Measurements from ENCODE around the gene CSRNP2.

DNA sequence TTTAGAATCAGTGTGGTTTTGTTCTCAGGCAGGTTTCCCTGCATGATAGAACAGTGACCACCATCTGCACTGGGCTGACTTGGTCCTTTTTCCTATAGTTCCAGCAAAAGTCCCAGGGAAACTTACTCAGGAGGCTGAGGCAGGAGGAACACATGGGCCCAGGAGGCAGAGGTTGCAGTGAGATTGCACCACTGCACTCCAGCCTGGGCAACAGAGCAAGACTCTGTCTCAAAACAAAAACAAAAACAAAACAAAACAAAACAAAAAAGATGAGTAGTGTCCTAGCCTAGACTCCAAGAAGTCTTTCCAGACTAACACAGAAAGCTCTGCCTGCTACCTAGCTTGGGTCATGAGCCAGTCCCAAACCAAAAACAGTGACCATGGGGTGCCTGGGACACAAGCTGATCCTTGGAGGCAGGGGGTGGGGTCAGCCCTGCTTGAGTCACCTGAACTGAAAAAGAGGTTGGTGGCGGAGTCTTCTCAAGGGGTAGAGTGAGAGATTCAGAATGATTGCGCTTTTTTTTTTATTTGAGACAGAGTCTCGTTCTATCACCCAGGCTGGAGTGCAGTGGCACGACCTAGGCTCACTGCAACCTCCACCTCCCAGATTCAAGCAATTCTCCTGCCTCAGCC is 49.8 kb downstream of the CSRNP2 start:
- TF ChIP-seq, protein P1, sequence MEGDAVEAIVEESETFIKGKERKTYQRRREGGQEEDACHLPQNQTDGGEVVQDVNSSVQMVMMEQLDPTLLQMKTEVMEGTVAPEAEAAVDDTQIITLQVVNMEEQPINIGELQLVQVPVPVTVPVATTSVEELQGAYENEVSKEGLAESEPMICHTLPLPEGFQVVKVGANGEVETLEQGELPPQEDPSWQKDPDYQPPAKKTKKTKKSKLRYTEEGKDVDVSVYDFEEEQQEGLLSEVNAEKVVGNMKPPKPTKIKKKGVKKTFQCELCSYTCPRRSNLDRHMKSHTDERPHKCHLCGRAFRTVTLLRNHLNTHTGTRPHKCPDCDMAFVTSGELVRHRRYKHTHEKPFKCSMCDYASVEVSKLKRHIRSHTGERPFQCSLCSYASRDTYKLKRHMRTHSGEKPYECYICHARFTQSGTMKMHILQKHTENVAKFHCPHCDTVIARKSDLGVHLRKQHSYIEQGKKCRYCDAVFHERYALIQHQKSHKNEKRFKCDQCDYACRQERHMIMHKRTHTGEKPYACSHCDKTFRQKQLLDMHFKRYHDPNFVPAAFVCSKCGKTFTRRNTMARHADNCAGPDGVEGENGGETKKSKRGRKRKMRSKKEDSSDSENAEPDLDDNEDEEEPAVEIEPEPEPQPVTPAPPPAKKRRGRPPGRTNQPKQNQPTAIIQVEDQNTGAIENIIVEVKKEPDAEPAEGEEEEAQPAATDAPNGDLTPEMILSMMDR (IDR thresholded peaks at IDR 0.05; ENCODE audit: low read length): no peak
- TF ChIP-seq EZH2phosphoT487 (IDR thresholded peaks at IDR 0.05; ENCODE audit: low read length): no peak
- no peak for TF ChIP-seq EZH2 (optimal IDR thresholded peaks at IDR 0.05; ENCODE audit: low read depth, low read length)
